ENCODE measurements around the gene CARD9.
"Not testable (repeated sequence)": the region's sequence is repeated elsewhere in the genome, so short reads cannot be mapped to it uniquely, and the experiment has no call there.

The CARD9 gene, protein sequence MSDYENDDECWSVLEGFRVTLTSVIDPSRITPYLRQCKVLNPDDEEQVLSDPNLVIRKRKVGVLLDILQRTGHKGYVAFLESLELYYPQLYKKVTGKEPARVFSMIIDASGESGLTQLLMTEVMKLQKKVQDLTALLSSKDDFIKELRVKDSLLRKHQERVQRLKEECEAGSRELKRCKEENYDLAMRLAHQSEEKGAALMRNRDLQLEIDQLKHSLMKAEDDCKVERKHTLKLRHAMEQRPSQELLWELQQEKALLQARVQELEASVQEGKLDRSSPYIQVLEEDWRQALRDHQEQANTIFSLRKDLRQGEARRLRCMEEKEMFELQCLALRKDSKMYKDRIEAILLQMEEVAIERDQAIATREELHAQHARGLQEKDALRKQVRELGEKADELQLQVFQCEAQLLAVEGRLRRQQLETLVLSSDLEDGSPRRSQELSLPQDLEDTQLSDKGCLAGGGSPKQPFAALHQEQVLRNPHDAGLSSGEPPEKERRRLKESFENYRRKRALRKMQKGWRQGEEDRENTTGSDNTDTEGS

DNA sequence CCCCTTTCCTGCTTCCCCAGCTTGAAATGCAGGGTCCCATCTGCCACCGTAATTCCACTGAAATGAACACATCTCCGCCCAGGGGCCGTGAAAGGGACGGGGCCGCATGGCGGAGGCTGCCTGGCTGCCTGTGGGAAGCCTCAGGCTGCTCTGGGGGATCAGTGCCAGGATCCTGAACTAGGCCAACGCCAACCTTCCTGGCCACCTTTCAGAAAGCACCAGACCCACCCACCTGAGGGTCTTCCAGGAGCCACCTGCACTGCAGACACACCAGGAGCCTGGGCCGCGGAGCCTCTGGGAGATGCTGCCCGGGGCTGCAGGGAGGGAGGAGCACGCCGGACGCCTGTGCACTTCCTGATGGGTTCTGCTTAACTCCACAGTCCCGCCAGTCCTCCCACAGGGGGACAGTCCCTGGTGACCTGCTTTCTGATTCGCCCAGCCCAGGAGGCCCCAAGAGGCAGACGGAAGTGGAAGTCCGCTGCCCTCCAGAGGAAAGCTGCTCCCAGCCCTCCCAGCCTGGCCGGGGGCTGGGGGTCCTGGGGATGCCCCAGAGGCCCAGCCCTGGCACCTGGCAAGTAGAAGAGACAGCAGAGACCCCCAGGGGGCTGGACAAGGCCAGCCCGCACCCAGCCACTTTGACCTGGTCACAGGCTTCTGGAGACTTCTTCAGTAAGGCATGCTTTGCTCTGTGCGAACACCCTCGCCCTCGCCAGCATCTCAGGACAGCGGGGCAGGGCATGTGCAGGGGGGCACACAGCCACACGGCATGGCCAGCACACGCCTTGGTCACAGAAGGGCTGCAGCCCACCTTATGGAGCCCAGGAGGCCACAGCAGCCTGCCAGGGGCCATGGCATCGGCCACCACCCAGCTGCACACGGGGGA, at the start of gene CARD9:
TSS of gene CARD9 (minus strand) at position 370 of the 883 bp plus-strand sequence. CDS start 1,591 bp downstream, outside the sequence.
- no peak for DNase-seq (ENCODE audit: low read depth)

DNA sequence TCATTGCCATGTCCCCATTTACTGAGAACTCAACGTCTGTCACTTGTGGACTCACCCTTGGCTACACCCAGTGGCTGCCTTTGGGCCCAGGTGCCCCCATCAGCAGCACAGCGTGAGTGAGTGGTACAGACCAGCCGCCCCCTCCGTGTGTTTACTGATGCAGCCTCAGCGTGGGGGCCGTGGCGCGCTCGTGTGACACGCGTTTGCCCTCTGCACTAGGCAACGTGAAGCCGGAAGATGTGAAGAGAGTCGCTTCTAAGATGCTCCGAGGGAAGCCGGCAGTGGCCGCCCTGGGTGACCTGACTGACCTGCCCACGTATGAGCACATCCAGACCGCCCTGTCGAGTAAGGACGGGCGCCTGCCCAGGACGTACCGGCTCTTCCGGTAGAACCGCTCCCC, 49.4 kb upstream of the CARD9 start:
- DNase-seq (ENCODE audit: low read depth): no peak

DNA sequence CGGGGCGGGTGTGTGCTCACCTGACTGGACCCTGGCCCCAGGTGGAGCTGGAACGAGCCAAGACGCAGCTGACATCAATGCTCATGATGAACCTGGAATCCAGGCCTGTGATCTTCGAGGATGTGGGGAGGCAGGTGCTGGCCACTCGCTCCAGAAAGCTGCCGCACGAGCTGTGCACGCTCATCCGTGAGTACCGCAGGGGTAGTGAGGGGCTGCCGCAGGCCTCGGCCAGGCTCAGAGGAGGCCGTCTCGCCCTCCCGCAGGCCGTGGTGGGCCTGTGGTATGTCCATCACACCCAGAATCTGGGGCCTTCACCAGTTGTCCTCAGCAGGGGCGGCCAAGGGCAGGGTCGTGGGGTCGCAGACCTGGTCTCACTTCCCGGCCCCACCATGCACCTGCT, 48.3 kb upstream of the CARD9 start:
- DNase-seq (ENCODE audit: low read depth): no peak

DNA sequence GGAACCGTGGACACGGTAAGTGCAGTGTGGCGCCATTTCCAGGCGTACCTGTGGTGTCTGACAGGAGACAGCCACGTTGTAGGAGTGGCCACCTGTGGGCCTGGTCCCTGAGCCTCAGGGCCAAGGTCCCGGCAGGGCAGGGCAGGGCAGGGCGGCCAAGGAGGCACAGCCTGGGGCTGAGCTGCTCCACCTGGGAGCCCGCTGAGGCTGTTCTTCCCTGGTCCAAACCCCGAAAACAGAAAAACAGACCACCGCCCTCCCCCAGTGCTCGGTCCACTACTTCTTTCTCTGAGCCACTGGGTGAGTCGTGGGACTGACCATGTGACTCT, 45.6 kb upstream of the CARD9 start:
- DNase-seq (ENCODE audit: low read depth): no peak

DNA sequence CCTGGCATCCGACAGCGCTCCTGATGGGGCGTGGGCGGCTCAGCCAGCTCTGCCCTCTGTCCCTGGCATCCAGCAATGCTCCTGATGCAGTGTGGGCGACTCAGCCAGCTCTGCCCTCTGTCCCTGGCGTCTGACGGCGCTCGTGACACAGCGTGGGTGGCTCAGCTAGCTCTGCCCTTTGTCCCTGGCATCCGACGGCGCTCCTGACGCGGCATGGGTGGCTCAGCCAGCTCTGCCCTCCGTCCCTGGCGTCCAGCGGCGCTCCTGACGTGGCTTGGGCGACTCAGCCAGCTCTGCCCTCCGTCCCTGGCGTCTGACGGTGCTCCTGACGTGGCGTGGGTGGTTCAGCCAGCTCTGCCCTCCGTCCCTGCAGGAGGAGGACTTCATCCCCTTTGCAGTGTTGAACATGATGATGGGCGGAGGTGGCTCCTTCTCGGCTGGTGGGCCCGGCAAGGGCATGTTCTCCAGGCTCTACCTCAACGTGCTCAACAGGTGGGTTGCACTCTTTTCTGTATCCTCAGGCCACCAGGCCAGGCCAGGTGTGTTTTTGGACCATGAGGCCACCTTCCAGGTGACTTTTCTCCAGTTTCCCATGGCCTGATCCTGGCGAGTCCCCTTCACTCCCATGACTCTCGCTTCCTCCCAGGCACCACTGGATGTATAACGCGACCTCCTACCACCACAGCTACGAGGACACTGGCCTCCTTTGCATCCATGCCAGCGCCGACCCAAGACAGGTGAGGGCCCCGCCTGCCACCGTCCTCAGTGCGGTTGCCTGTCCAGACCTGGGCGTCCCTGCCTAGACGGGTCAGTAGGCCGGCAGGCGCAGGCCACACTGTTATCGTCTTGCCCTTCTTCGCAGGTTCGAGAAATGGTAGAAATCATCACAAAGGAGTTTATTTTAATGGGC, 45.0 kb upstream of the CARD9 start:
- no peak for DNase-seq (ENCODE audit: low read depth)

DNA sequence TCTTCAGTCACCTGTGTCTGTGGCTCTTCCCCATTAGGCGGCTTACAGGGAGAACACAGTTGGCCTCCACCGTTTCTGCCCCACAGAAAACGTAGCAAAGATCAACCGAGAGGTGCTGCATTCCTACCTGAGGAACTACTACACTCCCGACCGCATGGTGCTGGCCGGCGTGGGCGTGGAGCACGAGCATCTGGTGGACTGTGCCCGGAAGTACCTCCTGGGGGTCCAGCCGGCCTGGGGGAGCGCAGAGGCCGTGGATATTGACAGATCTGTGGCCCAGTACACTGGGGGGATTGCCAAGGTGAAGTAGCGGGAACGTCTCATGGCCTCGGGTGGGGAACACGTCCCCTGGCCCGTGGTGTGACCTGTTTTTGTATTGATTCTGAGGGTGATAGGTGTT, 43.4 kb upstream of the CARD9 start:
- DNase-seq (ENCODE audit: low read depth): no peak

DNA sequence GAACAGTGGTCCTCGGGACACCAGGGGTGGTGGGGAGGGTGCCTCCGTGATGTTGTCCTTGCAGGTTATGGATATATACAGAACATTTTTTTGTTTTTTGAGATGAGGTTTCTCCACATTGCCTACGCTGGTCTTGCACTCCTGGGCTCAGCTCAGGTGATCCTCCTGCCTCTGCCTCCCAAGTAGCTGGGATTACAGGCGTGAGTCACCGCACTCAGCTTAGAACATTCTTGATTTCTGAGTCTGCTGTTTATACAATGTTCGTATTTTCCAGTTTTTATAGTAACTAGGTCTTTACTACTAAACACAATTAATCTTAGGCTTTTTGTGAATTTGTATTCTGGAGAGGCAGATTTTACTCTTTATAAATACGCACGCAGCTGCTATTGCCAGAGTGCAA, 43.0 kb upstream of the CARD9 start:
- DNase-seq (ENCODE audit: low read depth): peak; percentile 48

DNA sequence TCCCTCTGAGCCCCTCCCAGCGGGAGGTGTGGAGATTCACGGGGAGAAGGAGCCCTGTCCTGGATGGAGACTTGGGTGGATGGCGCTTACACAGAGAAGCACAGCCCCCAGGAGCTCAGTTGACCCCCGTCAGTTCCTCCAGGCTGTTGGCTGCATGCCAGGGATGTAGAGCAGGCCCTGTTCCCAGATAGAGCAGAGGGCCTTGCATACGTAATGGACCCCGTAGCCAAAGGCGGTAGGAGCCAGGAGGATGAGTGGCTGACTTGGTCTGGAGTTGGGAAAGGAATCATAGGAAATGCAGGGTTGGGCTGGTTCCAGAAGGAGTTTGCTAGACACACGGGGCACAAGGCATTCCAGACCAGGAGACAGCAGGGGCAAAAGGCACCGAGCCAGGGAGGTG, 39.5 kb upstream of the CARD9 start:
- DNase-seq (ENCODE audit: low read depth): no peak

DNA sequence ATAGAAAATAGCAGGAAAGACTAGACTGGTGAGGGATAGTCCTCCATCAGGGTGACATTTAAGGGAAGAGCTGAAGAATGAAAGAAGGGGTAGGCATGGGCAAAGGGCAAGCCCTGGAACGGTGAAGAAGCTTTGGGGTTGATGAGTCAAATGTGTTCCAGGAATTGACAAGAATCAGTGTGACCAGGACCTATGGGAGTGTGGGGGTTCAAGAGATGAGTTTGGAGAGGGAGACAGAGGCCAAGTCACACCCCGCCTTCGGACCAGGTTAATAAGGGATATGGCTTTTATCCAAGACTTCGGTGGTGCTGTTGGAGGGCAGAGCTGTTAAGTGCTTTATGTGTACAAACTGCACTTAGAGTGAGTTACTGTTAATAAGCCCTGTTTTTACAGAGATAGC, 37.9 kb upstream of the CARD9 start:
- no peak for DNase-seq (ENCODE audit: low read depth)

DNA sequence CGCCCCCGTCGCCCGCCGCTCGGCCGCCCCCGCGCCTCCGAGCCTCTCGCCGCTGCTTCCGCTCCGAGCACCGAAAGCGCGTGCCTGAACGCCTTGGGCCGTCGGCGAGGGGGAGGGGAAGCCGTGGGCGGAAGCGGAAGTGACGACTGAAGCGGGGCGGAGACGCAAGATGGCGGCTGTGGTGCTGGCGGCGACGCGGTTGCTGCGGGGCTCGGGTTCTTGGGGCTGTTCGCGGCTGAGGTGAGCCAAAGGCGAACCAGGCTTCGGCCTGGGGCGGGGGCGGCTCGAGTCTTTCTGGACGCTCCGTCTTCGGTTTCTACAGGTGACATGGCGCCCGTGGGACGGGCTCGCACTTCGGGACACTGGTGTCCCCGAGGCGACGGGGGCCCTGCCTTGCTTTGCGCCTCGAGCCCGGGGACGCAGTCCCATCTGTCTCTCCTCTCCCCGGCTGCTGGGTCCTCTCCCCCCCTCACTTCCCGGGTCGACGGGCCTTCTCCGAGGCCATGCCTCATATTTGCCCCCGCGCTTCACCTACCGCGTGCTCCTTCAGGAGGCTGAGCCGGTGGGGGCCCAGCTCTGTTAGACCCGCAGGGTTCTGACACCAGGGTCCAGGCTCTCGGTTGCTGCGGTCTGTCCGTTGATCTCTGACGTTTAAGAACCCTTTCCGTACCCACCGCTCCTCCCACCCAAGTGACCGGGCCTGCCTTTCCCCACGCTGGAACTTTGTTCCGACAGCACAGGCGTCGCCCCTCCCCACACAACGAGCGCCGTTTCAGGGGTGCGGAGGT, 37.2 kb upstream of the CARD9 start, which contains the start of the genes ENTR1 and PMPCA:
TSS of gene ENTR1 (minus strand) at position 115 of the 788 bp plus-strand sequence. CDS start 217 bp downstream, outside the sequence.
TSS of gene PMPCA (plus strand) at position 159 of the 788 bp plus-strand sequence. CDS start at position 170, 11 bp downstream.
- DNase-seq (ENCODE audit: low read depth): peak; percentile 80

DNA sequence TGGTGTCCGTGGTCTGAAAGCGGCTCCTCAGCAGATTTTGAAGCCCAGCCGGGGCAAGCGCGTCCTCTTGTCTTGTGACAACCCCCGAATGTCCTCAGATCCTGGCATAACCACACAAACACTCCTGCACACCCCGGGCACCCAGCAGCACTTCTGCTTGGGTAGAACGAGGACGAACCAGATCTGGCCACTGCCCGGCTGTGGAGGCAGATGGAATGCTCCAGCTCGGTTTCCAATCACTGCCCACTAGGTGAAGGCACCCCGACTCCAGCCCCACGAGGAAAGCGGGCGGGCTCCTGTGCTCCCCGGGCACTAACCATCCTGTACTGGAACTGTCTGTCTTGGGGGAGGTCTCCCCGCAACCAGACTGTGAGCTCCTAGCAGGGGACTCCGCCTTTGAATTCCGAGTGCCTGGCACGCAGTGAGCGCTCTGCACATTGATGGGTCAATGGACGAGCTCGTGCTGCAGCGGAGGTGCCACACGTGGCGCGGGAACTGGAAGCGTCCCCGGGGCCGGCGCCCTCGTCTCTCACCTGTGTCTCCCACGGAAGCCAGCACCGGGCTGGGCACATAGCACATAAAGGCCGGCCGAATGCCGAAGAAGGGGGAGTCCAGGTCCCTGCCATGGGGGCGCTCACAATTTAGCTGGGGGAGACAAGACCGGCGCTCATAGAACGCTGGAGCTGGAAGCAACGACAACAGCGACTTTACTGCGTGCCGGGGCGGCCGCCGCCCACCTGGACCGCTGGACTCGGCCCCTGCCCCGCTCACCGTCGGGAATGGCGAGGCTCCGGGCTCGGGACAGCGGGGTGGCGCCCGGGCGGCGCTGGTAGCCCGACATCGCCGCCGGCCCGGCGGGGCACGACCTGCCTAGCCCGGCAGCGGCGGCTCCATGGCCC, 36.3 kb upstream of the CARD9 start:
- peak; percentile 45 for DNase-seq (ENCODE audit: low read depth)

DNA sequence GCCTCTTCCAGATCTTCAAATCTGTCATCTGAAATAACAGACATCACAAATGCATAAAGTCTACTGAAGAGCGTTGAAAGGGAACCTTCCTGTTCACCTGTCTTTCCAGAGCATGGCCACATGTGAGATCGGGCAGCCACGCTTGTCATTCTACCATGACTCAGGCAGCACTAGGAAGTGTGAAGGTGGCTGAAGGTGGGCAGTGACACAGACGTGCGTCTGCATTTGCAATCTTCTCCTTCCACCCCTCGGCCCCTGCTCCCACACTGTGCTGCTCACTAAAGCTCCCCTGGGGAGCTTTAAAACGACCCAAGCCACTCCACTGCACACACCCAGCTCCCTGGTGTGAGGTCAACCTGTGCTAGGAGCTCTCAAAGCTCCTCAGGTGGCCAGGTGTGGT, 34.4 kb upstream of the CARD9 start:
- no peak for DNase-seq (ENCODE audit: low read depth)

DNA sequence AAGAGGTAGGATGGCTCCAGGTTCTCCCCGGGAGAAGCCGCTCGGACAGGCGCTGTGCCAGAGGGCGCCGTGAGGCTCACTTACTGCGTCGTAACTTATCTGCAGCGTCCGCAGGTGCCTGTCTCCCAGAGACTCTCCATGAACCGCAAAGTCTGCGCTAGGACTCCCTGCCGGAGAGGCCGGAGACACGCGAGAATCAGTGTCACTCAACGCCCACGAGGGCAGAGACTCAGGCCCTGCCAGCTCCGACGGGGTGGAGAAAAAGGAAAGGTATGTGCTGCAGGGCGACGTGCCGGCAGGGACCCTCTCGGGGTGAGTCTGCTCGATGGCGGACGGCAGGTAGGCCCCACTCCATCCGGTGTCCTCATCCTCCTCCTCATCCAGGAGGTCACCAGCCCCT, 33.6 kb upstream of the CARD9 start:
- DNase-seq (ENCODE audit: low read depth): not testable (repeated sequence)

DNA sequence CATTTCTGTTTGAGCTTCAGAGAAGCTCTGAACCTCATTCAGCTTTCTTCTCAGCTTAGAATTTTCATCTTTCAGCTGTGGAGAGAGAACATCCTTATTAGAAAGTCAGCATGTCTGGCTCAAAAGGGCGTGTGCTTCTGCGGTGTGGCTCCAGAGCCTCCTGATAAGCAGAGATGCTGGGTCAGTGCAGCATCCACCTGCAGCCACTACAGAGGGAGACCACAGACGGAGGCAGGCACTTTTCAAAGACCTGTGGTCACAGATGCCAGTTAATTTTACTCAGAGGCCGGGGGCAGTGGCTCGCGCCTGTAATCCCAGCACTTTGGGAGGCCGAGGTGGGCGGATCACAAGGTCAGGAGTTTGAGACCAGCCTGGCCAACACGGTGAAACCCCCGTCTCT, 32.4 kb upstream of the CARD9 start:
- DNase-seq (ENCODE audit: low read depth): not testable (repeated sequence)

DNA sequence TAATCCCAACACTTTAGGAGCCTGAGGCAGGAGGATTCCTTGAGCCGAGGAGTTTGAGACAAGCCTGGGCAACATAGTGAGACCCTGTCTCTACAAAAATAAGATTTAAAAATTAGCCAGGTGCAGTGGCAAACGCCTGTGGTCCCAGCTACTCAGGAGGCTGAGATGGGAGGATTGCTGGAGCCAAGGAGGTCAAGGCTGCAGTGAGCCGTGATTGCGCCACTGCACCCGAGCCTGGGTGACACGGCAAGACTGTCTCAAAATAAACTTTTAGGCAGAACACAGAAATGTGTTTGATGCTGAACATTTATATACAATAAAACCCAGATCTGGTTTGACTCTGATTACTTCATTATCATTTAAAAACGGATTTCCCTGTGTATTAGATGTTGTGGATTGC, 32.0 kb upstream of the CARD9 start:
- DNase-seq (ENCODE audit: low read depth): no peak

DNA sequence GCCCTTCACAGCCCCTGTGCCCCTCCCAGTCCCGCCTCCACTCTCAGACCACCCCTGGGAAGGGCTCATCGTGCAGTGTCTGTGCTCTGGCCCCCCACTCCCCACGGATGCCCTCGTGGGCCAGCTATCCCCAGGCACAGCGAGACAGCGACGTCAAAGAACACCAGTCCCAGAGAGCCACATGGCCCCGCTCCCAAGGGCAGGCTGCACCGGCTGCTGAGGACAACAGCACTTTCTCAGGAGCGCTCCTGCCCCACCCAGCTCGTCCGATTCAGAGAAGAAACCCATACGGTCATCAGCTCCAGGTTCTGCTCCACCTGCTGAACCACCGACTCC, 31.3 kb upstream of the CARD9 start:
- no peak for DNase-seq (ENCODE audit: low read depth)

DNA sequence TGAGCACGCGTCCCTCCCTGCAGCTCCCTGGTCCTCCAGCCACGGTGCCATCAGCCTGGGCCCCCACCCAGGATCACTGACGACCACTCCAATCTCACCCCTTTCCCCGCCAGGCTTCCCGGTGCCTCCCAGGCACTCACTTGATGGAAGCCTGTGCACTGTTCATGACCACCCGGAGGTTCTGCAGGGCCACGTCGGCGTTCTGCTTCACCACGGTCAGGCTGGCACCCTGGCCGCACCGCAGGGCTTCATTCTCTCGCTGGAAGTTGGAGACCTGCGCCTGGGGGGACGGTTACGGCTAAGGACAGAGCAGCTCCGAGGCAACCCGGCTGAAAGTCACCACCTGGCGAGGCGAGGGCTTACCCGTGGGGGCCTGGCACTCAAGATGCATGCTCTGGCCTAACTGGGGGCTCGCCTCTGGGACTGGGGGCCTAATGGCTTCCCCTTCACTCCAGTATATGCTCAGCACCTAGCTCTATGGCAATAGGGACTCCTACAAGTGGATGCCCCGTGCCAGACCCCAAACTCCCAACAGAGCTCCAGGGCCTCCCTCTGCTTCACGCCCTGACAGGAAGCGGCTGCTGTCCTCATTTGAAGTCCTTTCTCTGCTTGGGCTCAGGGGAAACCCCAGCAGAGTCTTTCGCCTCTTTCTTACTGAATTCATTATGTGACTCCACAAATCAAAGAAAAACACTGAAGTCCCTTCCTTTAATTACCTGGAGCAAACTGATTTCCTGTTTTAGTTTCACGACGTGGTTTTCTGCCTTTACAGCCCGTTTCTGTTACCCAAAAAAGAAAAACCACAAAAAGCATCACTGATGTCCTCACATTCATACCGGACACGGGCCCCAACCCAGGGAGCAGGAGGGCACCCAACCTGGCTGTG, 30.7 kb upstream of the CARD9 start:
- DNase-seq (ENCODE audit: low read depth): no peak

DNA sequence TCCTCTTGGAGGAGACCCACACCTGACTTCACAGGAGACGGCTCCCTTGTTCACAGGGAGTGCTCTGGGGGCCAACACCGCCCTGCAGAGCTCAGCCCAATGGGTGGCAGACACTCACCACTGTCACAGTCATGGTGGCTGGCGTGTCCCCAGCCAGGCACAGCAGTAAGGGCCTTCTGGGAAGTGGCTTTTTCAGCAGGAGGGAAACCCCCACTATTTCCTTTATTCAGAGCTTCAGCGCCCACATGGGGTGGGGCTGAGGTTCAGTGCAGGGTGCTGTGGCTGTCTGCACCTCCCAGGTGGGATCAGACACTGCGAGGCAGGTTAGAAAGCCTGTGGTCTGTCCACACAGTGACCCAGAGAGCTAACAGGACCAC, 30.1 kb upstream of the CARD9 start:
- DNase-seq (ENCODE audit: low read depth): no peak

DNA sequence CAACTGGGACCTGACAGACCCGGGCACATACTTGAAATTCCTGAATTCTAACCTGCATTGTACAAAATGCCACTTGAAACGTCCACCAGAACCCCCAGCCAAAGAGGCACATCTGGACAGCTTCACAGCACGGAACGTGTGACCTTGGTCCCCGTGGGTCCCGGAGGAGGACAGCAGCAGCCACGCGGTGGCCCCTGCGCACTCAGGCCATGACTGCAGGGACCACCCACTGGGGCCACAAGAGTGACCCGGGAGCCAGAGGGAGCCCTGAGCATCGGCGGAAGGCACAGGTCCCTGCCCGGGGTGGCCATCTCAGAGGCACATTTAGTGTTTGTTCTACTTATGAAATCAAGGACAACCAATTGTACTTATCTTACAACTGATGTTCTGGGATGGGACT, 28.6 kb upstream of the CARD9 start:
- DNase-seq (ENCODE audit: low read depth): no peak

Data from amniotic epithelial cell (primary cell).